Fibroblast of peridontal ligament (primary cell): ENCODE results near the gene GALNT13.

Source experiments
- DNase-seq: peaks from one replicate; pipeline ENCODE4 v3.0.0-alpha.2; 2010; ENCODE audit errors: extremely low read depth

The GALNT13 gene

GRCh38 chr2:154480521-154480920 lies 608.8 kb downstream of the GALNT13 start:
- no peak for DNase-seq

GRCh38 chr2:154481336-154481735 lies 609.6 kb downstream of the GALNT13 start:
- no peak for DNase-seq

GRCh38 chr2:154484338-154485099 lies 612.8 kb downstream of the GALNT13 start:
- DNase-seq = no peak

DNA sequence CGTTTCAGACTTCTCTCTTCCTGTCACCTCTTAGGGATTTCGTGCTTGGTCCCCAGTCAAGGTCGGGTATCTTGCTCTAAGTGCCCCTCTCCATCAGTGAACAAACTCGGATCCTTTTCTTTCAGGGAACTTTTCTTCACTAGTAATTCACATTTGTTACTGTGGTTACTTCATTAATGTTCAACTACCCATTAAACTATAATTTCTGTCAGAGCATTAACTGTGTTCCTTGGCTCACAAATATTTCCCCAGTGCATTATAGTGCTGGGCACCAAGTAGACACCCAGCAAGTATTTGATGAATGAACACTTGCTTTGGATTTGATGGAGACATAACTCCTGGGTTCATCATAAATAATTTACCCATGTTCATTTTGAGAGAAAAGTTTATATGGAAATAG lies 617.1 kb downstream of the GALNT13 start:
- DNase-seq = no peak

DNA sequence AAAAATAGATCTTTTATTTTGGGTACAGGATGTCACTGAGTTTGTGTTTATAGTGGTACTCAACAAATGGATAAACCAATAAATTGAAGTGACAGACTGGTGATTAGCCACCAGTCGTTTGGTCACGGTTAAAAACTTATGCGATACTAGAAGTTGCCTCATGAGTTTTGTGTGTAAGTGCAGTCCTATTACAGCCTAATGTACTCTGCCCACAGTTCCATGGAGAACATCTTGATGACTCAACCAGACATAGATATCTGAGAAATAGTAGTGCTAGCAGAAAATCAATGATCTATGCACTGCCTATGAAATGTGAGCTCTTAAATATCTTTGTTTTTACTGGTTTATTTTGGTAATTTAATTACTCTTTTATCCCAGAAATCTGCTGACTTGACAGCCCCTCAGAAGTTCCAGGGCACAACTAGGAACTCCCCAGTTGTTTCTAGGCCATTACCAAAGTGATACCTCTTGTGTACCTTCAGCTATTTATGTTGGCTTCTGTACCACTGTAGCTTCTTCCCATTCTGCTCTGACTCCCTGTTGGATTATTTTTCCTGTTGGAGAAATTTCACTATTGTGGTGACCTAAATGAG lies 617.6 kb downstream of the GALNT13 start:
- no peak for DNase-seq

DNA sequence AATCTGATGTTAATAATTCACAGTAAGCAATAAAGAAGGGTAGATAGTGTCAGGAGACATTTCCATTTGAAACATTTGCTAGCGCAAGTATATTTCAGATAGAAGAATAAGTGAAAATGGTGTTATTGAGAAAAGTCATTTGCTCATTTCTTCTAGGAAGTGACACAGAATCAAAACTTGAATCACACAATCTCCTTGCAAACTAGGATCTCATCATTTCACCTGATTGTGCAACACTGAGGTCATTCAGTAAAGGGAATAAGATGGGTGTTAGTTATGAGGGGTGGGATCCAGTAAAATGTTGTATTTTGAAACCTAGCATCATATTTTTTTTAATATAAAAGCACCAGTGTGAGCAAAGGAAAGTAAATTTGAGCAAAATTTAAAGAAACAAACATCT lies 618.8 kb downstream of the GALNT13 start:
- DNase-seq = no peak

- no peak for DNase-seq
Observed at GRCh38 chr2:154495455-154495868, 623.7 kb downstream of the GALNT13 start.

- DNase-seq = no peak
Observed at GRCh38 chr2:154497019-154497418, 625.3 kb downstream of the GALNT13 start.
